SK-N-DZ (cell line): ENCODE measurements around the gene PPP1R1C.

Experiments
- DNase-seq: peaks from one replicate; pipeline ENCODE4 v3.0.0-alpha.2; 2015; ENCODE audit warnings: low spot score

Gene PPP1R1C

DNA sequence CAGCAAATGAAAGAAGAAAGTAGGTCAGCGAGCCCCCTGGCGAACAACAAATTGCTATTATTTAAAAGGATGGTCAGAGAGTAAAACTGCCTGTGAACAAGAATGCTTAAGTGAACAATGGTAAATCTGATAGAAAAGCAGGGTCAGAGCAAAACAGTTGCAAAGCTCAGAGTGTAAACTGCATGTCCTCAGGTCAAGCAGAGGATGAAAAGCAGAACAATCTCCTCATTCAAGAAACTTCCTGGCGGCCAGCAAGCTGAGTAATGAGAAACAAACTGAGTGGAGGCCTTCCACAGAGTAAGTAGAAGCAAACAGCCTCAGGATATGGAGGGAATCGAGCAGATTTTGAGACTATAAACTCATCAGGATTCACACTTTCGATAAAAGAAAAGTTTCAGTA lies 117.9 kb downstream of the PPP1R1C start:
- DNase-seq: no peak

DNA sequence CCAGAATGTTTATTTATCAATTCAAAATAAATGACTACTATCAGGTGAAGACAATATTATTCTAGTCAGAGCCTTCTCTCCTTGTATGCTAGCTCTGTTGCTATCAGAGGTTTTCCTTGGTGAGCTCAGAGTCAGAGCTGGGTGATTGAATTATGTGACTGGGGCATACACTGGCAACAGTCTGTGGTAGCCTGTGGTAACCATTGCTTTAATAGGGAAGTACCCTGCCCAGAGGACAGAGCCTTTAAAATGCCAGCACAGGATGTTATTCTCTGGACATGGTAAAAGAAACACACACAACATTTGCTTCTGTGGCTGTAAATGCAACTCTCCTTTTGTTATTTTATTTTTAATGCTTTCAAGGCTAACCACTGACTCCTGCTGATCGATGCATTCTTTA lies 124.7 kb downstream of the PPP1R1C start:
- no peak for DNase-seq

- DNase-seq: no peak
Observed at GRCh38 chr2:182113334-182113733, 127.7 kb downstream of the PPP1R1C start.

- no peak for DNase-seq
Observed at GRCh38 chr2:182115258-182115657, 129.6 kb downstream of the PPP1R1C start.

GRCh38 chr2:182116774-182117173 lies 131.1 kb downstream of the PPP1R1C start:
- no peak for DNase-seq

DNA sequence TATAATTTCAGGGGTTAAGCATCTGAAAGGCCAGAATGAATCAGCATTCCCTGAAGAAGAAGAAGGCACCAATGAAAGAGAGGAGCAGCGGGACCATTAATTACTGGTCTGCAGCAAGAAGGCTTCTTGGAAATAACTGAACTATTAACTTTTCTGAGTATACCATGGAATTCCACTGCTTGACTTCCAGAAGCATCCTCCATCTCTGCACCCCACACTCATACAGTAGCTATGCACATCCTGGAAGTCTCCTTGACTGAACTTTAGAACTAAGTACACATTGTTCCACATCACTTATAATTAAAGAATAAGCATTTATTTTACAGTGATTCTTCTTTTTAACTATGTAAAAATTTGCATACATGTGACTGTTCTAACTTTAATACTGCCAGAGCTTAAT lies 131.5 kb downstream of the PPP1R1C start:
- DNase-seq: no peak

- DNase-seq: no peak
Observed at GRCh38 chr2:182128821-182129707, 143.4 kb downstream of the PPP1R1C start.

GRCh38 chr2:182132605-182133004 lies 147.0 kb downstream of the PPP1R1C start:
- no peak for DNase-seq

- no peak for DNase-seq
Observed at GRCh38 chr2:182133195-182133891, 147.7 kb downstream of the PPP1R1C start.

GRCh38 chr2:182134201-182134600 lies 148.5 kb downstream of the PPP1R1C start:
- no peak for DNase-seq

DNA sequence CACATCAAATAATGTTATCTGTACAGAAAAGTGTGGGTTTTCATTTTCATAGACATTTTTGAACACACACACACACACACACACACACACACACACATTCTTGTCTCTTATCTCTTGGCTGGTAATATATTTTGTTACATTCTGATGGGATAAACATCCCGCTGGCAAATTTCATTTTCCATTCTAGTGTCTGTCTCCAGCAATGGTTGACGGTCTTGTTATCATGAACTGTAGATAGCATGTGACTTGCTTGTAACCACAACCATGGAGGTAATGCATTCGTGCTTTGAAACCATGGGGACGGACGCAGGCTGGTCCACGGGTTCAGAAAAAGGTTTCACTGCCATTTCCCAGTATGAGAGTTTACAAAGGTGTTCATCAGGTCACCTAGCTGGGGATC lies 156.4 kb downstream of the PPP1R1C start:
- DNase-seq: peak; percentile 48

DNA sequence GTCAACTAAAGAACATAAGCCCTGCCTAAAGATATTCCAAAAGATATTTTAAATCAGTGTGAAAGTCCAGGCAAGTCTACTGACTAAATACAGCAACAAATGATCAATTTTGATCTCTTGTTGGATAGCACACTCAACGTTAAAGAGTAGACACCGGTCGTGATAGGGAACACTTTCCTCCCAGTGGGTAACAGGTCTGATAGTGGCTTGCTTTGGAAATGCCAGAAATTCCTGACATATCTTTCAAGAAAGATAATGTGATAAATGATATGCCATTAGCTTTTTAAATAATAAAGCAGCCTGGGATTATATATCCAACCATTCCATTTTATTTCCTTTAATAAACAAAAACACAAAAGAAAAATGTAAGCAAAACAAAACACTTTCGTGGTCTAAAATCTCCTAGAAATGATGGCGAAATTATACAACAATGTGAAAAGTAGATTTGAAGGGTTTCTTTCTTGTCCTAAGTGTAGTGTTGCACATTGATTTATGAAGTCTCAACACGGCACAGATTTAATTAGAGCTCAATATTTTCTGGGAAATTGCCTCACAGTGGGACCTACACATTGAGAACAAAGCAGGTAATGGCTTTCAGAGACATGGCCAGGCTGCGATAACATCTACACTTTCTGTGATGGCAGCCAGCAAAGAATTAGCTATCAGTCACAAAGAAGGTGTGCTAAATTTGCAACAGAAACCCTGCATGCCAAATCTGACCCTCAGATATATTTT lies 158.6 kb downstream of the PPP1R1C start:
- peak; percentile 94 for DNase-seq

DNA sequence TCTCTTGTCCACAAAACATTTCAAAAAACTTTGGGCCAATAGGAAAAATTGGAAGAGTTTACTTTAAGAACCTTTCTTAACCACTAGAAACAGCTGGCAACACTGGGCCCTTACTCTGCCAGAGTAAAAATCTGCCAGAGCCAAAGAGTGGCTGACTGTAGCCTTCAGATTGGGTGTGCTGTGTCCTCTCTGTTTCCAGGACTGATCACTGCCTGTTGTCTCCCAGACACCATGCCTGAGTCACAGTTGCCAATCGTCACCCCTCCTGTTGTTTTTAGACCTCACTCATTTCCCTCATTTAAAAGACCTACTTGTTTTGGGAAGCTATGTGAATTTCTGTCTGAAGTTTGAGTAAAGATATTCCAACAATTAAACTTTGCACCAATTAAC lies 159.1 kb downstream of the PPP1R1C start:
- DNase-seq: peak; percentile 82

DNA sequence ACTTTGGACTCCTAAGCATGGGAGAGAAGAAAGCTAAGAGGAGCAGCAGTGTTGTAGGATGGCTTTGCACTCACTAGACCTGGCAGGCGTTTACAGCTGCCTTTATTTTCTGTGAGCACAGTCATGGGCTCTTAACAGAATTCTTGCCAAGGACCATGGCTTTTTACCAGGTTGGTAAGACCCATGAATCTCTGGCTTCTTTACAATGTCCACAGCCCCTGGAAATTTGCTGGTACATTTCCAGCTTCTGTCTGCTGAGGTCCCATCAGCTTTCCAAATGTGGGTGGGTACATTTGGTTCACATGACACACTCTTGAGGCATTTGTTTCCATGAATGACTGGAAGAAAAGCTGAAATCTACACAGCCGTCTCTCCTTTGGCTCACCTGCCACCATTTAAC lies 162.7 kb downstream of the PPP1R1C start:
- no peak for DNase-seq

- no peak for DNase-seq
Observed at GRCh38 chr2:182163878-182164277, 178.2 kb downstream of the PPP1R1C start.

GRCh38 chr2:182164686-182165085 lies 179.0 kb downstream of the PPP1R1C start:
- DNase-seq: no peak

GRCh38 chr2:182165202-182165601 lies 179.5 kb downstream of the PPP1R1C start:
- no peak for DNase-seq

- DNase-seq: no peak
Observed at GRCh38 chr2:182166406-182166805, 180.8 kb downstream of the PPP1R1C start.

- DNase-seq: no peak
Observed at GRCh38 chr2:182166841-182167240, 181.2 kb downstream of the PPP1R1C start.
